ENCODE data around the gene COTL1. TPM values are rescaled to one million over a fixed set of nuclear protein-coding genes. Genes with fewer than 3 reads are reported as not detected.

Gene COTL1
- polyA plus RNA-seq, 1 of the 3 experiments (the other 2 are of a cell fraction): 91.6 TPM

DNA sequence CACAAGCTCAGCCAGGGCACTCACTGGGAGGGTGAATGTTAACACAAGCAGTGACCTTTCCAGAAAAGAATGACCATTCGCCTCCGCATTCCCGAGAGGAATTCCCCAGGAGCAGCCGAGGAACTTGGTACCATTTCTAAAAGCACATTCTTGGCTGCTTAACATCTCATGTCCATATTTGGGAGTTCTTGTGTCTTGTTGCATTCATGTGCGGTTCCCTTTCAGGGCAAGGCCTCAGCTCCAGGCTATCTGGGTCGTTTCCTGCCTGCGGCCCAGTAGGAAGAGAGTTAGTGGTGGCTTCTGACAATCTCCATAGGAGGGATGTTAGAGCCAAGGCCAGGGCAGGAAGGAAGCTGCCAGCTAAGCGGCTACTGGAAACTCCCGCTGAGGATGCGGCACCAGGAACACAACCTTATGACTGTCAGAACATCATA is 85.6 kb downstream of the COTL1 start (continued):
- TF ChIP-seq RXRA (IDR thresholded peaks at IDR 0.05; ENCODE audit: borderline replicate concordance, low read depth): peak; percentile 85
- peak; percentile 16; the same call in 1 of the 2 replicates for TF ChIP-seq POLR2AphosphoS5 (IDR thresholded peaks at IDR 0.05; ENCODE audit: low read depth, low read length)
- TF ChIP-seq CHD2 (IDR thresholded peaks at IDR 0.05; ENCODE audit: low read length, partially characterized antibody): no peak
- TF ChIP-seq FOSL2 (IDR thresholded peaks at IDR 0.05; ENCODE audit: borderline replicate concordance, low read depth): peak; percentile 45; the same call in 1 of the 2 replicates

DNA sequence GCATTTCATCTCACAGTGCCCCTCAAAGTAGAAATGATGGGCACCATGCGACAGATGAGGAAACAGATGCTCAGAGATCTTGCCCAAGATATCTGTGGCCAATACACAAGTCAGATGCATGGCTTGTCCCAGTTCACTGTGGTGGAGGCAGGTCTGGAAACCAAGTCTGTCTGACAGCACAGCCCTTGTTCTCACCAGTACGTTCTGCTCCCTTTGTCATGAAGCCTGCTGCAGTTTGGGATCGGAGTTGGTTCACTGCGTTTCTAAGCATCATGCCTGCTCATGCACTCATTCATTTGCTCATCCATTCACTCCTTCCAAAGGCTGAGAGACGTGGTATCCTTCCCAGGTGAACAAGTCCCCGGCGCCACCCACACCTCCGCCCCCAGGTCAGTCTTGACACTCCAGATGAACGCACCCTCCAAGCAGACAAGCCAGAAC is 86.2 kb downstream of the COTL1 start:
- Histone ChIP-seq H3K9ac (no peak overlapping the region), H3K4me3 (ENCODE audit: low read depth in 2 of 2, low read length in 1 of 2) (no peak overlapping the region), H3K4me1 (ENCODE audit: control insufficient read depth in 1 of 2, insufficient read depth in 2 of 2, low read depth in 1 of 2, low read length in 1 of 2) (peaks cover 3 to 16% of the 10 kb centered on the region in 2 experiments; a peak in 3 of 4 replicates), H3K36me3 (replicated peaks in 1 of 2; ENCODE audit: control insufficient read depth in 1 of 2, insufficient read depth in 2 of 2, low read length in 1 of 2) (no peaks in the 10 kb centered on the region), H3K79me2 (ENCODE audit: insufficient read depth) (no peaks in the 10 kb centered on the region), H3K4me2 (peak overlapping the region; percentile 58; the same call in 1 of the 2 replicates), H2AFZ (ENCODE audit: low read depth) (no peak overlapping the region), H3K9me3 (no peaks in the 10 kb centered on the region), H3K27me3 (ENCODE audit: insufficient read depth) (no peaks in the 10 kb centered on the region), H4K20me1 (ENCODE audit: insufficient read depth) (no peaks in the 10 kb centered on the region), H3K27ac (ENCODE audit: low read depth in 2 of 2, low read length in 1 of 2) (peak overlapping the region; percentile 72 to 77), H3K9me2 (no peaks in the 10 kb centered on the region), H3F3A (replicated peaks; ENCODE audit: insufficient read depth) (peaks cover 32% of the 10 kb centered on the region)
- WGBS (ENCODE audit: low lambda C conversion rate): 87% methylated on average over 7 of the region's 9 CpGs
- DNase-seq: no peak
- ChIA-PET CTCF (no interaction called here), POLR2A (no interaction called here)
- TF ChIP-seq CHD2 (IDR thresholded peaks at IDR 0.05; ENCODE audit: low read length, partially characterized antibody): no peak
- TF ChIP-seq RCOR1 (IDR thresholded peaks at IDR 0.05; ENCODE audit: low read length): no peak
- no peak for TF ChIP-seq FOXJ3 (CRISPR knock-in tag; IDR thresholded peaks at IDR 0.05)
- TF ChIP-seq, protein P1, sequence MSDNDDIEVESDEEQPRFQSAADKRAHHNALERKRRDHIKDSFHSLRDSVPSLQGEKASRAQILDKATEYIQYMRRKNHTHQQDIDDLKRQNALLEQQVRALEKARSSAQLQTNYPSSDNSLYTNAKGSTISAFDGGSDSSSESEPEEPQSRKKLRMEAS (IDR thresholded peaks at IDR 0.05; ENCODE audit: low read depth): no peak
- TF ChIP-seq NFIC (IDR thresholded peaks at IDR 0.05; ENCODE audit: borderline replicate concordance): no peak
- no peak for TF ChIP-seq EZH2phosphoT487 (IDR thresholded peaks at IDR 0.05; ENCODE audit: borderline replicate concordance, low read depth)
- TF ChIP-seq, protein P2, sequence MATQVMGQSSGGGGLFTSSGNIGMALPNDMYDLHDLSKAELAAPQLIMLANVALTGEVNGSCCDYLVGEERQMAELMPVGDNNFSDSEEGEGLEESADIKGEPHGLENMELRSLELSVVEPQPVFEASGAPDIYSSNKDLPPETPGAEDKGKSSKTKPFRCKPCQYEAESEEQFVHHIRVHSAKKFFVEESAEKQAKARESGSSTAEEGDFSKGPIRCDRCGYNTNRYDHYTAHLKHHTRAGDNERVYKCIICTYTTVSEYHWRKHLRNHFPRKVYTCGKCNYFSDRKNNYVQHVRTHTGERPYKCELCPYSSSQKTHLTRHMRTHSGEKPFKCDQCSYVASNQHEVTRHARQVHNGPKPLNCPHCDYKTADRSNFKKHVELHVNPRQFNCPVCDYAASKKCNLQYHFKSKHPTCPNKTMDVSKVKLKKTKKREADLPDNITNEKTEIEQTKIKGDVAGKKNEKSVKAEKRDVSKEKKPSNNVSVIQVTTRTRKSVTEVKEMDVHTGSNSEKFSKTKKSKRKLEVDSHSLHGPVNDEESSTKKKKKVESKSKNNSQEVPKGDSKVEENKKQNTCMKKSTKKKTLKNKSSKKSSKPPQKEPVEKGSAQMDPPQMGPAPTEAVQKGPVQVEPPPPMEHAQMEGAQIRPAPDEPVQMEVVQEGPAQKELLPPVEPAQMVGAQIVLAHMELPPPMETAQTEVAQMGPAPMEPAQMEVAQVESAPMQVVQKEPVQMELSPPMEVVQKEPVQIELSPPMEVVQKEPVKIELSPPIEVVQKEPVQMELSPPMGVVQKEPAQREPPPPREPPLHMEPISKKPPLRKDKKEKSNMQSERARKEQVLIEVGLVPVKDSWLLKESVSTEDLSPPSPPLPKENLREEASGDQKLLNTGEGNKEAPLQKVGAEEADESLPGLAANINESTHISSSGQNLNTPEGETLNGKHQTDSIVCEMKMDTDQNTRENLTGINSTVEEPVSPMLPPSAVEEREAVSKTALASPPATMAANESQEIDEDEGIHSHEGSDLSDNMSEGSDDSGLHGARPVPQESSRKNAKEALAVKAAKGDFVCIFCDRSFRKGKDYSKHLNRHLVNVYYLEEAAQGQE (IDR thresholded peaks at IDR 0.05; ENCODE audit: low read depth, low read length): no peak
- no peak for TF ChIP-seq FOSL2 (IDR thresholded peaks at IDR 0.05; ENCODE audit: borderline replicate concordance, low read depth)

DNA sequence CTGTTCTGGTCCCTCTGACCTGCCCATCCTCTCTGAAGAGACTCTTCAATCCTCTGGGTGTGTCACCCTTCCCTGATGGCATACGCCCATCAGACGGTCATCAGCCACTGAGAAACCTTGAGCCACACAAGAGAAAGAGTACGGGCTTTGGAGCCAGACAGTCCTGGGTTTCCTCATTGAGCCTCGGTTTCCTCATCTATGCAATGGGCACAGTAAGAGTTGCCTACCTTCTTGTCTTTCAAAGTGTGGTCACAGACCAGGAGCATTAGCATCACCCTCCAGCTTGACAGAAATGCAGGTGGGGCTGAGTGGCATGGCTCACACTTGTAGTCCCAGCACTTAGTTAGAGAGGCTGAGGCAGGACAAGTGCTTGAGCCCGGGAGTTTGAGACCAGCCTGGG is 87.3 kb downstream of the COTL1 start:
- Histone ChIP-seq H3K4me1 (ENCODE audit: control insufficient read depth in 1 of 2, insufficient read depth in 2 of 2, low read depth in 1 of 2, low read length in 1 of 2) (peaks cover 3 to 16% of the 10 kb centered on the region in 2 experiments; a peak in 3 of 4 replicates), H3K9ac (no peak overlapping the region), H3K36me3 (replicated peaks in 1 of 2; ENCODE audit: control insufficient read depth in 1 of 2, insufficient read depth in 2 of 2, low read length in 1 of 2) (no peaks in the 10 kb centered on the region), H4K20me1 (ENCODE audit: insufficient read depth) (no peaks in the 10 kb centered on the region), H3K4me2 (no peak overlapping the region), H3K4me3 (ENCODE audit: low read depth in 2 of 2, low read length in 1 of 2) (no peak overlapping the region), H3K27me3 (ENCODE audit: insufficient read depth) (no peaks in the 10 kb centered on the region), H3K79me2 (ENCODE audit: insufficient read depth) (no peaks in the 10 kb centered on the region), H3K9me2 (no peaks in the 10 kb centered on the region), H3F3A (replicated peaks; ENCODE audit: insufficient read depth) (peaks cover 32% of the 10 kb centered on the region), H2AFZ (ENCODE audit: low read depth) (no peak overlapping the region), H3K27ac (ENCODE audit: low read depth in 2 of 2, low read length in 1 of 2) (no peak overlapping the region), H3K9me3 (no peaks in the 10 kb centered on the region)
- WGBS (ENCODE audit: low lambda C conversion rate): 76% methylated on average over 5 of the region's 5 CpGs
- POLR2A ChIA-PET: no interaction called here
- TF ChIP-seq EZH2phosphoT487 (IDR thresholded peaks at IDR 0.05; ENCODE audit: borderline replicate concordance, low read depth) (no peak), RAD21 (IDR thresholded peaks at IDR 0.05; ENCODE audit: low read length) (no peak)
- CTCF ChIA-PET: interaction anchor here (0.9 to 1.3 kb wide), 3 partner anchors 26 to 196 kb away, joined by 3 to 5 read pairs (median 3); partner anchors contain the start of gene MEAK7
- DNase-seq: no peak

All from SK-N-SH (cell line).